GM12801 (cell line): Measurements from ENCODE around the gene HRH3.

Experiments
- TF ChIP-seq, protein P1 (sequence below): IDR thresholded peaks from one replicate; pipeline ENCODE4 v1.5.1; 2011; ENCODE audit warnings: control low read depth; ENCODE audit not compliant: insufficient read length; ENCODE audit errors: extremely low read depth

The HRH3 gene

DNA sequence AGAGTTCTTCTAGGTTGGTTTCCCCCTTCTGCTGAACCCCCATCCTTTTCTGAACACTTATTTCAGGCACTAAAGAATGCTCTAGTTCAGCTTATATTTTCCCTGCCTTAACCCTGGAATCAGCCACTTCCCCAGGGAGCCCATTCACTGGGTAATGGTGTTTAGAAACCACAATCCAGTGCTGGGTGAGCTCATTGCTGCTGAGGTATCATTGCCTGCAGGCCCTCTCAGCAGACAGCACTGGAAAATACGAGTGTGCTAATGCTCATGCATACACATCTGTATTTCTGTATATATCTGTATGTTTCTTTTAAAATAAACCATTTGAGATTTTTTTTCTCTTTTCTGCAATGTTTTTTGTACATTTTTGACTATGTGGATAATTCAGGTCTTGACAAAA lies 45.3 kb upstream of the HRH3 start:
- TF ChIP-seq, protein P1, sequence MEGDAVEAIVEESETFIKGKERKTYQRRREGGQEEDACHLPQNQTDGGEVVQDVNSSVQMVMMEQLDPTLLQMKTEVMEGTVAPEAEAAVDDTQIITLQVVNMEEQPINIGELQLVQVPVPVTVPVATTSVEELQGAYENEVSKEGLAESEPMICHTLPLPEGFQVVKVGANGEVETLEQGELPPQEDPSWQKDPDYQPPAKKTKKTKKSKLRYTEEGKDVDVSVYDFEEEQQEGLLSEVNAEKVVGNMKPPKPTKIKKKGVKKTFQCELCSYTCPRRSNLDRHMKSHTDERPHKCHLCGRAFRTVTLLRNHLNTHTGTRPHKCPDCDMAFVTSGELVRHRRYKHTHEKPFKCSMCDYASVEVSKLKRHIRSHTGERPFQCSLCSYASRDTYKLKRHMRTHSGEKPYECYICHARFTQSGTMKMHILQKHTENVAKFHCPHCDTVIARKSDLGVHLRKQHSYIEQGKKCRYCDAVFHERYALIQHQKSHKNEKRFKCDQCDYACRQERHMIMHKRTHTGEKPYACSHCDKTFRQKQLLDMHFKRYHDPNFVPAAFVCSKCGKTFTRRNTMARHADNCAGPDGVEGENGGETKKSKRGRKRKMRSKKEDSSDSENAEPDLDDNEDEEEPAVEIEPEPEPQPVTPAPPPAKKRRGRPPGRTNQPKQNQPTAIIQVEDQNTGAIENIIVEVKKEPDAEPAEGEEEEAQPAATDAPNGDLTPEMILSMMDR = no peak

DNA sequence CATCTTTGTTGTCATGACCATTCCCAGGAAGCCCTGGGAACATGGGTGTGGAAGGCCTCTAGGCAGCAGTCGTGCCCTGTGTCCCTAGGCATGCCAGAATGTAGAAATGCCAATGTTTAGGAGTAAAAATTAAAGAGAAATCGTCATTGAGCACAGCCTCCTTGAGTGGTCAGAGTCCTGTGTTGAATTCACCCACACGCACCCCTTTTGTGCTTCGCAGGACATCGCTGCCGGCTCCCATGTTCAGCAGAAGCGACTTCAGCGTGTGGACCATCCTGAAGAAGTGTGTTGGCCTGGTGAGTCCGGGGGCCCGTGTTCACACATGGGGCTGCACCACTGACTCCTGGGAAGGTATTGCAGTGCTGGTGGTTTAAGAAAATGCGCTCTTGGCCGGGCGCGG lies 43.3 kb upstream of the HRH3 start:
- TF ChIP-seq, protein P1 = no peak

DNA sequence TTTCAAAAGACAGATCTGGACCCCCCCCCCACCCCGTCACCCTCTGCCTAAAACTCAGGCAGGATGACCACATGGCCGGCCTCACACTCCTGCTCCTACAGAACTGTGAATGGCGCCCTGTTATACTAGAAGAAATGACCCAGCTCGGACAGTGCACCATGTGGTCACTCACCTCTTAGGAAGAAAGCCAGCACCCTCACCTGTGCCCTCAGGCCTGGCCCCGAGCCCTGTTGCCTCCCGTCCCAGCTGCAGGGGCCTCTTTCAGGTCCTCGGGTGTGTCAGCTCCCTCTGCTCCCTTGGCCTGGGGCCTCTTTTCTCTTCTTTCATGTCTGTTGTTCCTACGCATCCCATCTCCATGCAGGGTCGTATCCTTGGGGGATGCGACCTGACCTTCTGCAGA lies 42.0 kb upstream of the HRH3 start:
- TF ChIP-seq, protein P1 = no peak

DNA sequence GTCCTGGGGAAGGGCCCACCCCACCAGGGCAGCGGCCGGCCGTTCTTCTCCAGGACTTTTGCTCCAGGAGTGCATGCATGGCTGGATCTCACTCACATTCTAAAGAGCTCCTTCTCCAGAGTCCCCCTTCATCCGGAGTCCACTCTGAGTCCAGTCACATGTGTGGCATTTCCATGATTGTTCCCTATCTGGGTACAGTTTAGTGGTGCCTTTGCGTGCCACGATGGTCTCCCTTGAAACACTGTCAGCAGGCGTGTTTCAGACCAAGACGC lies 39.2 kb upstream of the HRH3 start:
- TF ChIP-seq, protein P1 = no peak

DNA sequence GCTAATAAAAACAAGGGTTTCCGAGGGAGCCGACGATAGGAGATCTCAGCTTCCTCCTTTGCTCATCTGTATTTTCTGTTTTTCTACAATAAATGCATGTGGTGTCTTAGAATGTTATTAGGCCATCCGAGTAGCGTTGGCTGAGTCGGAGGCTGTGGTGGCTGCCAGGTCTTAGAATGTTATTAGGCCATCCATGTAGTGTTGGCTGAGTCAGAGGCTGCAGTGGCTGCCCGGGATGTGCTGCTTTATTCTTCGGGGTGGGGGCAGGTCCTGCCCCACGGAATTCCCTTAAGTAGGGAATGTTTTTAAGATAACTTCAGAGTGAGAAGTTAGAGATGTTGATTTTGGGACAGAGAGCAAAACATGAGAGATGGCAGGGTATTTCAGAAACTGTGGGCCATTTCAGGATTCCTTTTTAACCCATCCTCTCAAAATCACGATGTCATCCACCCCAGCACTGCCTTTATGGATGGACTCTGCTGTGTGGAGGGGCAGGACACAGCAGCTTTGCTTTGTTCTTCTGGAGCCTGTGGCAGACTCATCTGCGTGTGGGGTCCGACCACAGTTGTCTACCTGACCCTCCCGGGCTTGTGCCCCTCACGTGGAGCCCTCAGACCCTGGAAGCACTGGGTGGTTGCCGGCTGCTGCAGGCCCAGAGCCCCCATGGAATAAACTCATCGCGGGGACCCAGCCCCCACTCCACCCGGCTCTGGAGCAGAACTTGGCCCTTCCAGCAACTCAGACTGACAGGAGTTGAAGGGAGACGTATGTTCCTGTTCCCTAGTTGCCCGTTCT lies 38.6 kb upstream of the HRH3 start:
- TF ChIP-seq, protein P1 = no peak

DNA sequence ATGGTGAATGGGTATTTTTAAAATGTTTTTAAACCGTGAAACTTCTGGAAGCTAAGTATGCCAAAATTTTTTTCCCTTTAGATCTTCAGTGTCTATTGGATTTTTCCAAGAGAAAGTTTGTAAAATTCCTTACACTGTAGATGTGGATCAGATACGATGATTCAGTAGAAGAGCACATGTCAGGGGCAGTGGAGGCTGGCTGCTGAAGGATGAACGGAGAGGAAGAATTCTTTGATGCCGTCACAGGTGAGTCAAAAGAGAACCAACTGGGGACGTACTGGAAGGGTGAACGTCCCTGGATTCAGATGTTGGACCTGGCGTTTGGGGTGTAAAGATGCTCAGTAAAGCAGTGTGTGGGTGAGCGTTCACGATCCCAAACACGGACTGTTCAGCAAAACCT lies 35.9 kb upstream of the HRH3 start:
- TF ChIP-seq, protein P1 = no peak

DNA sequence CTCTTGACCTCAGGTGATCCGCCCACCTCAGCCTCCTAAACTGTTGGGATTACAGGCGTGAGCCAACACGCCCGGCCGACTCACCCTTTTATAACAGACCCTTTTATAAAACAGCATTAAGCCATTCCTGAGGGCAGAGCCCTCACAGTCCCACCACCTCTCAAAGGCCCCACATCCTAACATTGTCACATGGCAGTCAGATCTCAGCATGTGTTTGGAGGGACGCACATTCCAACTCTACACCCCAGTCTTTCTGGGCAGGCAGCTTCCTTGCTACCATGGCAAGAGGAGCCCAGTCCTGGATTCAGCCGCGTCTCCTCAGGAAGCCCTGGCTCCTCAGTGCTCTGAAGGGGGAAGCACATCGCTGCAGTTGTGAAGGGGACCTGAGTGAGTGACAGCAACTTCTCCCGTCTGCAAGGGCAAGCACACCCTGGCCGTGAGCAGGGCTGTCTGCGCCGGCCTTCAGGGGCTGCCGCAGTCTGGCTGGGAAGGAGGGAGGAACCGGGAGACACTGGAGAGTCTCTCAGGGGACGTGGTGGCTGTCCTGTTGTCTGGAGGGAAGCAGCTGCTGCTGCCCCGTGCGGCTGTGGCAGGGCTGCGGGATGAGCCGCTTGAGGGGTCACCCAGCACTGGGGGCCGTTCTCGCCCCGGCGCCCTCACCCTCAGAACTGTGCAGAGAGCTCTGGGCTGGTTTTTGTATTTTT lies 34.1 kb upstream of the HRH3 start:
- TF ChIP-seq, protein P1 = no peak
